ENCODE measurements around the gene RET.

GRCh38 chr10:43112608-43112961 lies 35.7 kb downstream of the RET start:
- TF ChIP-seq, protein P1, sequence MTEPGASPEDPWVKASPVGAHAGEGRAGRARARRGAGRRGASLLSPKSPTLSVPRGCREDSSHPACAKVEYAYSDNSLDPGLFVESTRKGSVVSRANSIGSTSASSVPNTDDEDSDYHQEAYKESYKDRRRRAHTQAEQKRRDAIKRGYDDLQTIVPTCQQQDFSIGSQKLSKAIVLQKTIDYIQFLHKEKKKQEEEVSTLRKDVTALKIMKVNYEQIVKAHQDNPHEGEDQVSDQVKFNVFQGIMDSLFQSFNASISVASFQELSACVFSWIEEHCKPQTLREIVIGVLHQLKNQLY (CRISPR knock-in tag; IDR thresholded peaks at IDR 0.05), result no peak
- TF ChIP-seq, protein P2, sequence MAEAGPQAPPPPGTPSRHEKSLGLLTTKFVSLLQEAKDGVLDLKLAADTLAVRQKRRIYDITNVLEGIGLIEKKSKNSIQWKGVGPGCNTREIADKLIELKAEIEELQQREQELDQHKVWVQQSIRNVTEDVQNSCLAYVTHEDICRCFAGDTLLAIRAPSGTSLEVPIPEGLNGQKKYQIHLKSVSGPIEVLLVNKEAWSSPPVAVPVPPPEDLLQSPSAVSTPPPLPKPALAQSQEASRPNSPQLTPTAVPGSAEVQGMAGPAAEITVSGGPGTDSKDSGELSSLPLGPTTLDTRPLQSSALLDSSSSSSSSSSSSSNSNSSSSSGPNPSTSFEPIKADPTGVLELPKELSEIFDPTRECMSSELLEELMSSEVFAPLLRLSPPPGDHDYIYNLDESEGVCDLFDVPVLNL (CRISPR knock-in tag; IDR thresholded peaks at IDR 0.05; ENCODE audit: borderline replicate concordance, low read depth), result no peak
- TF ChIP-seq GRHL2 (CRISPR knock-in tag; IDR thresholded peaks at IDR 0.05; ENCODE audit: insufficient replicate concordance, severe bottlenecking), result no peak
- no peak for TF ChIP-seq NR3C1 (CRISPR knock-in tag; conservative IDR thresholded peaks at IDR 0.05; ENCODE audit: low read depth)
- TF ChIP-seq GTF2I (CRISPR knock-in tag; conservative IDR thresholded peaks at IDR 0.05), result no peak
- TF ChIP-seq FOXP1 (CRISPR knock-in tag; IDR thresholded peaks at IDR 0.05; ENCODE audit: borderline replicate concordance), result no peak
- TF ChIP-seq, protein P3, sequence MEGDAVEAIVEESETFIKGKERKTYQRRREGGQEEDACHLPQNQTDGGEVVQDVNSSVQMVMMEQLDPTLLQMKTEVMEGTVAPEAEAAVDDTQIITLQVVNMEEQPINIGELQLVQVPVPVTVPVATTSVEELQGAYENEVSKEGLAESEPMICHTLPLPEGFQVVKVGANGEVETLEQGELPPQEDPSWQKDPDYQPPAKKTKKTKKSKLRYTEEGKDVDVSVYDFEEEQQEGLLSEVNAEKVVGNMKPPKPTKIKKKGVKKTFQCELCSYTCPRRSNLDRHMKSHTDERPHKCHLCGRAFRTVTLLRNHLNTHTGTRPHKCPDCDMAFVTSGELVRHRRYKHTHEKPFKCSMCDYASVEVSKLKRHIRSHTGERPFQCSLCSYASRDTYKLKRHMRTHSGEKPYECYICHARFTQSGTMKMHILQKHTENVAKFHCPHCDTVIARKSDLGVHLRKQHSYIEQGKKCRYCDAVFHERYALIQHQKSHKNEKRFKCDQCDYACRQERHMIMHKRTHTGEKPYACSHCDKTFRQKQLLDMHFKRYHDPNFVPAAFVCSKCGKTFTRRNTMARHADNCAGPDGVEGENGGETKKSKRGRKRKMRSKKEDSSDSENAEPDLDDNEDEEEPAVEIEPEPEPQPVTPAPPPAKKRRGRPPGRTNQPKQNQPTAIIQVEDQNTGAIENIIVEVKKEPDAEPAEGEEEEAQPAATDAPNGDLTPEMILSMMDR (IDR thresholded peaks at IDR 0.05), result no peak
- no peak for TF ChIP-seq NFATC4 (CRISPR knock-in tag; IDR thresholded peaks at IDR 0.05)
- TF ChIP-seq E2F1 (CRISPR knock-in tag; IDR thresholded peaks at IDR 0.05), result no peak
- no peak for TF ChIP-seq AFF4 (CRISPR knock-in tag; IDR thresholded peaks at IDR 0.05; ENCODE audit: borderline replicate concordance)
- no peak for TF ChIP-seq SMAD4 (CRISPR knock-in tag; IDR thresholded peaks at IDR 0.05)
- no peak for TF ChIP-seq HMGXB4 (CRISPR knock-in tag; IDR thresholded peaks at IDR 0.05)
- TF ChIP-seq, protein P4, sequence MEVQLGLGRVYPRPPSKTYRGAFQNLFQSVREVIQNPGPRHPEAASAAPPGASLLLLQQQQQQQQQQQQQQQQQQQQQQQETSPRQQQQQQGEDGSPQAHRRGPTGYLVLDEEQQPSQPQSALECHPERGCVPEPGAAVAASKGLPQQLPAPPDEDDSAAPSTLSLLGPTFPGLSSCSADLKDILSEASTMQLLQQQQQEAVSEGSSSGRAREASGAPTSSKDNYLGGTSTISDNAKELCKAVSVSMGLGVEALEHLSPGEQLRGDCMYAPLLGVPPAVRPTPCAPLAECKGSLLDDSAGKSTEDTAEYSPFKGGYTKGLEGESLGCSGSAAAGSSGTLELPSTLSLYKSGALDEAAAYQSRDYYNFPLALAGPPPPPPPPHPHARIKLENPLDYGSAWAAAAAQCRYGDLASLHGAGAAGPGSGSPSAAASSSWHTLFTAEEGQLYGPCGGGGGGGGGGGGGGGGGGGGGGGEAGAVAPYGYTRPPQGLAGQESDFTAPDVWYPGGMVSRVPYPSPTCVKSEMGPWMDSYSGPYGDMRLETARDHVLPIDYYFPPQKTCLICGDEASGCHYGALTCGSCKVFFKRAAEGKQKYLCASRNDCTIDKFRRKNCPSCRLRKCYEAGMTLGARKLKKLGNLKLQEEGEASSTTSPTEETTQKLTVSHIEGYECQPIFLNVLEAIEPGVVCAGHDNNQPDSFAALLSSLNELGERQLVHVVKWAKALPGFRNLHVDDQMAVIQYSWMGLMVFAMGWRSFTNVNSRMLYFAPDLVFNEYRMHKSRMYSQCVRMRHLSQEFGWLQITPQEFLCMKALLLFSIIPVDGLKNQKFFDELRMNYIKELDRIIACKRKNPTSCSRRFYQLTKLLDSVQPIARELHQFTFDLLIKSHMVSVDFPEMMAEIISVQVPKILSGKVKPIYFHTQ (CRISPR knock-in tag; IDR thresholded peaks at IDR 0.05), result no peak
- TF ChIP-seq JUN (CRISPR knock-in tag; IDR thresholded peaks at IDR 0.05), result no peak
